Bronchial epithelial cell (primary cell): Measurements from ENCODE around the gene EXOSC2. TPM values are rescaled to one million over a fixed set of nuclear protein-coding genes. Genes with fewer than 3 reads are reported as not detected.
A peak's percentile ranks its signal among the peaks of the same experiment; 100 is the strongest.

Source experiments
- DNase-seq: peaks from one replicate; pipeline ENCODE4 v3.0.0-alpha.2; 2010; ENCODE audit warnings: low read depth
- FAIRE-seq: peaks from 2 replicates; lab custom pipeline; 2011; peaks lifted over from hg19 to GRCh38; lab: Jason Lieb, UNC
- H3K27me3 ChIP-seq: 2 replicates; pipeline ENCODE4 v1.5.1; 2011; ENCODE audit warnings: low read length; ENCODE audit not compliant: control insufficient read depth, insufficient read depth
- H3K36me3 ChIP-seq: 2 replicates; pipeline ENCODE4 v1.5.1; 2011; ENCODE audit warnings: low read length; ENCODE audit not compliant: control insufficient read depth, insufficient read depth
- H3K4me3 ChIP-seq: 2 replicates; pipeline ENCODE4 v1.5.1; 2011; ENCODE audit warnings: mild to moderate bottlenecking, low read depth, low read length, control low read depth
- CTCF ChIP-seq: IDR thresholded peaks from 2 replicates; pipeline ENCODE4 v1.5.1; 2011; ENCODE audit warnings: mild to moderate bottlenecking, moderate library complexity, low read length, control low read depth, inconsistent platforms; ENCODE audit not compliant: insufficient read depth, severe bottlenecking
- total RNA-seq: library from RNA; depleted of rRNA; stranded (reverse); fragments of >200 nt; gene quantifications from 2 replicates; pipeline ENCODE4 v1.2.1, GENCODE V29; 2014

Gene EXOSC2
- total RNA-seq, 1 donor from 2014 or later, result 38.7 TPM

DNA sequence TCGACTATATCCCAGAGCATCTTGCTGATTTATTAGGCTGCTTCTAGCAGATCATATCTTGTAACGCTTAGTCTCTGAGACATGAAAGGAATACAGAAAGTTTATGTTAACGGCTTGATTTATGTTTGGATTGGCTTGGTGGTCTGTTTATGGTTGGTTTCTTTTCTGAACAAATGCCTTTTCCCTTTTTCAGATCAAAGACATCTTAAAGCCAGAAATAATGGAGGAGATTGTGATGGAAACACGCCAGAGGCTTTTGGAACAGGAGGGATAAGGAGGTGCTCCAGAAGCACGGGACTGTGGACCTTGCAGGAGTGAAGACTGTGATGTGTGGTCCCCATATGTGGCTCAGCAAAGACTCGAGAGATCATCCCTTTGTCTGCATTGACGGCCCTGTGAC, 9.9 kb downstream of the EXOSC2 start:
- H3K4me3 ChIP-seq, result no peak overlapping the region
- no peak for FAIRE-seq
- no peak for DNase-seq
- no peaks in the 10 kb centered on the region for H3K27me3 ChIP-seq
- no peak for TF ChIP-seq CTCF
- peaks cover 16% of the 10 kb centered on the region for H3K36me3 ChIP-seq

GRCh38 chr9:130707225-130707976, 13.8 kb downstream of the EXOSC2 start:
- no peak overlapping the region for H3K4me3 ChIP-seq
- FAIRE-seq (no peak), DNase-seq (peak; percentile 53)
- H3K27me3 ChIP-seq, result no peaks in the 10 kb centered on the region
- peaks cover 6% of the 10 kb centered on the region for H3K36me3 ChIP-seq
- TF ChIP-seq CTCF, result peak; percentile 49

DNA sequence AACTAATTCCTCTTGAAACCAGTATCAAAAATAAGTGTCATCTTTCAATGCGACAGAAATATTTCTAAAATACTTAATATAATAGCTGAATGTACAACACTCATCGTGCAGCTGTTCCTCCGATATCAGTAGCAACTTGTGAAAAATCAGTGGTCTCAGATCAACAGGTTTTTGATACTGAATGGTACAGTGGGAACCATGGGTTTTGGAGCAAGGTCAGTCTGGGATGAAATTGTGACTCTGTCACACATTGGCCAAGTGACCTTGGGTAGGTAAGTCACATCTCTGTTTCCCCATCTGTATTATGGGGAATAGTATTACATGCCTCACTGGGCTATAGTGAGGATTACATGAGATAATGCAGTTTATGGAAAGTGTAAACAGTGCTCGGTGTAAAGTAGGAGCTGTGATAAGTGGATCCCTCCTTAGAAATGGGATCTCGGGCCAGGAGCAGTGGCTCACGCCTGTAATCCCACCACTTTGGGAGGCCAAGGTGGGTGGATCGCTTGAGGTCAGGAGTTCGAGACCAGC, 17.3 kb downstream of the EXOSC2 start:
- H3K4me3 ChIP-seq, result no peak overlapping the region
- no peak for TF ChIP-seq CTCF
- H3K36me3 ChIP-seq, result no peaks in the 10 kb centered on the region
- FAIRE-seq (no peak), DNase-seq (no peak)
- no peaks in the 10 kb centered on the region for H3K27me3 ChIP-seq

DNA sequence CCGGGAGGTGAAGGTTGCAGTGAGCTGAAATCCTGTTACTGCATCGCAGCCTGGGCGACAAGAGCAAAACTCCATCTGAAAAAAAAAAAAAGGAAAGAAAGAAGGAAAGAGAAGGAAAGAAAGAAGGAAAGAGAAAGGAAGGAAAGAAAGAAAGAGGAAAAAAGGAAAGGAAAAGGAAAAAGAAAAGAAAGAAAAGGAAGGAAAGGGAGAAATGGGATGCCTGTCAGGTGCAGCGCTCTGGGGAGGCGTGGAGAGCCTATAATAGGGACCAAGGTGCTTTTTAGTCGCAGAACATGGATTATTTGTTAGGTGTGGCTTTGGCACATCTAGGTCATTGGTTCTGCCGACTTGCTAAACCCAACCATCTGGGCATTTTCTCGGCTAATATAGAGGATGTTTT, 17.9 kb downstream of the EXOSC2 start:
- H3K4me3 ChIP-seq, result no peak overlapping the region
- H3K36me3 ChIP-seq, result no peaks in the 10 kb centered on the region
- no peaks in the 10 kb centered on the region for H3K27me3 ChIP-seq
- FAIRE-seq, result no peak
- DNase-seq, result no peak
- TF ChIP-seq CTCF, result no peak

- TF ChIP-seq CTCF, result no peak
Measured at GRCh38 chr9:130712564-130713285, 19.1 kb downstream of the EXOSC2 start.

More at GRCh38 chr9:130712564-130713285, 19.1 kb downstream of the EXOSC2 start:
- Histone ChIP-seq H3K4me3 (peak overlapping the region; percentile 97), H3K27me3 (no peaks in the 10 kb centered on the region), H3K36me3 (no peaks in the 10 kb centered on the region)
- DNase-seq (peak; percentile 93), FAIRE-seq (no peak)
